Progenitor cell of endocrine pancreas (in vitro differentiated cells): ENCODE results near the gene PABPC3. TPM values are rescaled to one million over a fixed set of nuclear protein-coding genes. Genes with fewer than 3 reads are reported as not detected.
A peak's percentile ranks its signal among the peaks of the same experiment; 100 is the strongest.

Source experiments
- DNase-seq: peaks from one replicate; pipeline ENCODE4 v3.0.0; 2021; ENCODE audit warnings: low spot score; ENCODE audit not compliant: unreplicated experiment
- H3K27ac Mint-ChIP-seq: 2 replicates; pipeline ENCODE4 v1.8.0; 2021; ENCODE audit warnings: mild to moderate bottlenecking, moderate library complexity, mixed read lengths
- H3K27me3 Mint-ChIP-seq: 2 replicates; pipeline ENCODE4 v1.8.0; 2021; ENCODE audit warnings: mixed read lengths
- H3K36me3 Mint-ChIP-seq: 2 replicates; pipeline ENCODE4 v1.8.0; 2022; ENCODE audit warnings: mixed read lengths; ENCODE audit not compliant: insufficient read depth
- H3K4me1 Mint-ChIP-seq: 2 replicates; pipeline ENCODE4 v1.8.0; 2021; ENCODE audit warnings: low read depth, mixed read lengths
- H3K4me3 Mint-ChIP-seq: 2 replicates; pipeline ENCODE4 v1.8.0; 2021; ENCODE audit warnings: low read depth, mild to moderate bottlenecking, moderate library complexity, mixed read lengths
- H3K9me3 Mint-ChIP-seq: 2 replicates; pipeline ENCODE4 v1.8.0; 2021; ENCODE audit warnings: low read depth, mixed read lengths
- CTCF ChIP-seq: fragments of 200-600 bp; sonication (generic); IDR thresholded peaks from one replicate; pipeline ENCODE4 v1.5.0; 2021; ENCODE audit warnings: antibody characterized with exemption, mild to moderate bottlenecking; ENCODE audit not compliant: unreplicated experiment
- total RNA-seq: library from RNA; stranded (reverse); gene quantifications from 2 replicates; pipeline ENCODE4 v1.2.1, GENCODE V29; 2021

Gene PABPC3
- total RNA-seq, 1 donor from 2014 or later: 0.26 TPM

- H3K27ac Mint-ChIP-seq: no peak overlapping the region
- H3K4me1 Mint-ChIP-seq: peaks cover 4% of the 10 kb centered on the region
- no peak for DNase-seq
- no peaks in the 10 kb centered on the region for H3K9me3 Mint-ChIP-seq
- no peak for TF ChIP-seq CTCF
- no peaks in the 10 kb centered on the region for H3K36me3 Mint-ChIP-seq
- no peak overlapping the region for H3K4me3 Mint-ChIP-seq
- H3K27me3 Mint-ChIP-seq: no peaks in the 10 kb centered on the region
These were observed 15.1 kb downstream of the PABPC3 start for GRCh38 chr13:25110956-25111584.

GRCh38 chr13:25111585-25111956, 15.6 kb downstream of the PABPC3 start:
- peaks cover 4% of the 10 kb centered on the region for H3K4me1 Mint-ChIP-seq
- H3K4me3 Mint-ChIP-seq: no peak overlapping the region
- no peak overlapping the region for H3K27ac Mint-ChIP-seq
- TF ChIP-seq CTCF: no peak
- DNase-seq: no peak
- H3K36me3 Mint-ChIP-seq: no peaks in the 10 kb centered on the region
- H3K9me3 Mint-ChIP-seq: no peaks in the 10 kb centered on the region
- H3K27me3 Mint-ChIP-seq: peaks cover 3% of the 10 kb centered on the region

- no peaks in the 10 kb centered on the region for H3K36me3 Mint-ChIP-seq
- H3K27ac Mint-ChIP-seq: no peak overlapping the region
- peaks cover 9% of the 10 kb centered on the region for H3K27me3 Mint-ChIP-seq
- H3K4me3 Mint-ChIP-seq: no peak overlapping the region
- TF ChIP-seq CTCF: no peak
- no peak for DNase-seq
- H3K9me3 Mint-ChIP-seq: no peaks in the 10 kb centered on the region
- H3K4me1 Mint-ChIP-seq: peaks cover 4% of the 10 kb centered on the region
These were observed 16.8 kb downstream of the PABPC3 start for GRCh38 chr13:25112695-25113255.

GRCh38 chr13:25114220-25114619, 18.3 kb downstream of the PABPC3 start:
- Mint-ChIP-seq H3K9me3 (no peaks in the 10 kb centered on the region), H3K4me3 (no peak overlapping the region), H3K27ac (no peak overlapping the region), H3K36me3 (no peaks in the 10 kb centered on the region), H3K4me1 (peaks cover 4% of the 10 kb centered on the region), H3K27me3 (peaks cover 15% of the 10 kb centered on the region)
- peak; percentile 73 for DNase-seq
- TF ChIP-seq CTCF: peak; percentile 84

GRCh38 chr13:25116044-25116443, 20.1 kb downstream of the PABPC3 start:
- TF ChIP-seq CTCF: no peak
- H3K9me3 Mint-ChIP-seq: no peaks in the 10 kb centered on the region
- no peak overlapping the region for H3K27ac Mint-ChIP-seq
- H3K4me1 Mint-ChIP-seq: peaks cover 4% of the 10 kb centered on the region
- no peaks in the 10 kb centered on the region for H3K36me3 Mint-ChIP-seq
- DNase-seq: no peak
- no peak overlapping the region for H3K4me3 Mint-ChIP-seq
- H3K27me3 Mint-ChIP-seq: peaks cover 15% of the 10 kb centered on the region
